Memory B cell (primary cell): ENCODE measurements around the gene CCDC27.
"Not testable (repeated sequence)": the region's sequence is repeated elsewhere in the genome, so short reads cannot be mapped to it uniquely, and the experiment has no call there.

Experiments used
- ATAC-seq: fragments of 150-1000 bp; cut with Tn5 transposase; 2 replicates; pipeline ENCODE4 v1.10.0; 2021; ENCODE audit warnings: low read depth, mild to moderate bottlenecking, moderate library complexity
- DNase-seq, 2 donors: peaks; one replicate each; pipeline ENCODE4 v3.0.0; 2022; ENCODE audit warnings: low spot score in 2 of 2
- H3K27ac Mint-ChIP-seq: one replicate; pipeline ENCODE4 v1.8.0; 2022; ENCODE audit warnings: mild to moderate bottlenecking, moderate library complexity, mixed read lengths
- H3K27me3 Mint-ChIP-seq: one replicate; pipeline ENCODE4 v1.8.0; 2022; ENCODE audit warnings: mixed read lengths
- H3K36me3 Mint-ChIP-seq: one replicate; pipeline ENCODE4 v1.8.0; 2022; ENCODE audit warnings: mild to moderate bottlenecking, mixed read lengths
- H3K4me1 Mint-ChIP-seq: one replicate; pipeline ENCODE4 v1.8.0; 2022; ENCODE audit warnings: mixed read lengths
- H3K4me3 Mint-ChIP-seq: one replicate; pipeline ENCODE4 v1.8.0; 2022; ENCODE audit warnings: mild to moderate bottlenecking, moderate library complexity, mixed read lengths
- H3K9me3 Mint-ChIP-seq: one replicate; pipeline ENCODE4 v1.8.0; 2022; ENCODE audit warnings: mixed read lengths

Gene CCDC27

DNA sequence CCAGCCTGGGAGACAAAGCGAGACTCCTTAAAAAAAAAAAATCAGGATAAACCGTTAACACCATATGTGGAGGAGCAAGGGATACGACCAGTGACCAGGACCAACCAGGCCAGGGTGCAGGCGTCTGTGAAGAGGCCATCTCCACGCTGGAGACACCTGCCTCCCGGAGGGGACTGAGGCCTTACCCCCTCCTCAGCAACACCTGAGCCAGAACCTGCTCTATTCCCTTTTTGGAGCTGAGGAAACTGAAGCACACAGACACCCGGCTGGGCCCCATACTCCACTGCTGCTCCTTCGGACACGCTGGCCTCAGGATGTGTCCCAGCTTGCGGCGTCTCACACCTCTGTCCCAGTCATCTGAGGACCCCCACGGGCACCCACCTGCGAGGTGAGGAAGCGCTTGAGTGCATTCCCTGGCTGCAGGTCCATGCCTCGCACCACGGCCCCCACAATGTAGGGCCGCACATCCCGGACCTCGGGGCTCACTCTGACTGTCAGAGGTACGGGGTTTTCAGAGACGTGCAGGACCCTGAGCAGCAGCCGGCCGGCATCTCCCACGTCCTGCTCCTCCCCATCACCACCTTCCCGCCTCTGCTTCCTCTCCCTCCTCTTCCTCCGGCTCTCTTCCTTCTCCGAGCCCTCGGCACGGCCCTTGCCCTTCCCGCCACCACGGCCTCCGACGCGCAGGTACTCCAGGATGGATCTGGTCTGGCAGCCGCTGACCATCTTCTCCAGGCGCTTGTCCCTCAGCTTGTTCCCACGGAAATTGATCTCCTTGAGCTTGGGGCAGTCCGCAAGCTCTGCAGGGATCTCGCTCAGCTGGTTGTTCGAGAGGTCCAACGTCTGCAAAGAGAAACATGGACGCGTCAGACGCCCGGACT is 34.5 kb downstream of the CCDC27 start:
- ATAC-seq (no peak), DNase-seq (no peak)
- no peak overlapping the region for H3K4me3 Mint-ChIP-seq
- H3K27ac Mint-ChIP-seq = no peak overlapping the region
- no peaks in the 10 kb centered on the region for H3K27me3 Mint-ChIP-seq
- no peaks in the 10 kb centered on the region for H3K9me3 Mint-ChIP-seq
- peaks cover 18% of the 10 kb centered on the region for H3K36me3 Mint-ChIP-seq
- peaks cover 9% of the 10 kb centered on the region for H3K4me1 Mint-ChIP-seq

DNA sequence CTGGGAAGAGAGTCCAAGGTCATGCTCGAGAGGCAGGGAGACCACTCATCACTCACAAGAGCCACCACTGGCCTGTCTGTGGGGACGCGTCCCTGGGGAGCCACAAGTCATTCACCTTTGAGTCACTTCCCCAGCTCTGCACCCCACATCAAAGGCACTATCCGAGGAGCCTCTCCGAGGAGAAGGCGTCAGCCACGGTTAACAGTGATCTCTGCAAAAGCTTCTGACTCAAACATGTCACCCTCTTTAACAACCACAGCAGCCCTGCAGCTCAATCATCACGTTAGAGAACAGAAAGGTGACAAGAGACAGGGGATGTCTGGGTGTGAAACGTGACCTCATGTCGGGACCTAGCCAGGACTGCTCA is 35.1 kb downstream of the CCDC27 start:
- H3K9me3 Mint-ChIP-seq = no peaks in the 10 kb centered on the region
- ATAC-seq (no peak), DNase-seq (no peak)
- peaks cover 9% of the 10 kb centered on the region for H3K4me1 Mint-ChIP-seq
- H3K36me3 Mint-ChIP-seq = peaks cover 15% of the 10 kb centered on the region
- H3K27ac Mint-ChIP-seq = no peak overlapping the region
- H3K4me3 Mint-ChIP-seq = no peak overlapping the region
- H3K27me3 Mint-ChIP-seq = no peaks in the 10 kb centered on the region

DNA sequence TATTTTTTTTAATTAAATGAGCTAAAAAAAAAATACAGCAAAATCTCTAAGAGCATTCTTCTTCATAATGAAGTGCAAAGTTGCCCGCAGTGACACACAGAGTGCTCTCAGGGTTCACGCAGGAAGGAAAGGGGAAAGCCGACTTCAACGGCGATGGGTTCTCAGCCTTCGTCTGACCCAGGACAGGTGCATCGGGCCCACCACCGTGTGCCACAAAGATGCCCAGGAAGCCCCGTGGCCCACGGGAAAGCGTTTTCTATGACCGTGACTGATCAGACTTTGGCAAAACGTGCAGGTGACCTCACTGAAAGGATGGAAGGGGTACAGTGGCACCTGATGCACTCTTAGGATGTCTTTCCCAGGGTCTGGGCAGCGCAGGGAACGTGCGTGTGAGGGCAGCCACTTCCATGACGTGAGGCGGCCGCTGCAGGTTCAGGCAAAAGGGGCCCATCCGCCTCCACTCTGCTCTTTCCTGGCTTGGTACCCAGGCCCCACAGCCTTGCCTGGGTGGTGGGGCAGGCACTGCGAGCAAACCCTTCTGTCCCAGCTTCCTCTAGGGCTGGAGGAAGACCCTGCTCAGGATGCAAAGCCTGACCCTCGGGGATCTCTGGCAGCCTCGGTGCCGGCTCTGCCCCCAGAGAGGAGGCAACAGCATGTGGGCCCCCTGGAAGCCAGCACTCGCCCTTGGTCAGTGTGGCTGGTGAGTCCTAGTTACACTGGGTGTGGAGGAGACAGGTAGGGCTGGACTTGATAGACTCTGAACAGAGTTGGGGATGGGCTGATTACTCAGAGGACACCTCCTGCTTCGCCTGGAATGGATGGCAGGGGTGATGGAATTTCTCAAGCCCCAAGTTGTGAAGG is 35.7 kb downstream of the CCDC27 start:
- Mint-ChIP-seq H3K27me3 (no peaks in the 10 kb centered on the region), H3K9me3 (no peaks in the 10 kb centered on the region), H3K27ac (no peak overlapping the region), H3K4me3 (no peak overlapping the region), H3K4me1 (peaks cover 9% of the 10 kb centered on the region), H3K36me3 (peaks cover 14% of the 10 kb centered on the region)
- DNase-seq (no peak), ATAC-seq (no peak)

DNA sequence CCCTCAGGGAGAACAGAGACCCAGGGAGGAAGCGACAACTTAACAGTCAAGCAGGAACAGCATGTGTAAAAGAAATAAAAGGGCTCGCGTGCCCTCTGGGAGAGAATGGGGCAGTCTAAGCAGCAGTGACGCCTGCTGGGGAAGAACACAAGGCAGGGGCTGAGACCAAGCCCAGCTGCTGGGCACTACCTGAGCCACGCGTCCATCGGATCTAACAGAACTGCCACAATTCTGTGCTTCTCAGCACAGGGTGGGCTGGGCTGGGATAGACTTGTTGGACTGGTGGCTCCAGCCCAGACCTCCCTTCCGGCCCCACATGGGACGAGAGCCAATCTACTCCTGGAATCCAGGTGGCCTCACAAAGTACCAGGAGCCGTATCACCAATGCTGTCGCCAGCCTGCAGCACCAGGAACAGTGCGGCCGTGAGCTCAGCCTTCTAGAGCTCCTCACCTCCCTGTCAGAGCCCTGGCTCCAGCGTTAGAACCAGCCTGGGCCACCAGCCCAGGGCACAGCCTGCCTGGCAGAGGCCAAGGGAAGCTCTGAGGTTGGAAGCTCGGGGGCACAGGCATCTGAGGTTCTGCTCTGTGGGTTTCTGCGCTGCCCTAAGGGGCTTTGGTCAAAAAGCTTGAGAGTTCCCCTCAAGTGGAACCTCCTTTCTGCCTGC is 36.6 kb downstream of the CCDC27 start:
- DNase-seq (no peak), ATAC-seq (no peak)
- Mint-ChIP-seq H3K36me3 (peaks cover 11% of the 10 kb centered on the region), H3K4me1 (peaks cover 11% of the 10 kb centered on the region), H3K27me3 (no peaks in the 10 kb centered on the region), H3K27ac (no peak overlapping the region), H3K4me3 (no peak overlapping the region), H3K9me3 (no peaks in the 10 kb centered on the region)

DNA sequence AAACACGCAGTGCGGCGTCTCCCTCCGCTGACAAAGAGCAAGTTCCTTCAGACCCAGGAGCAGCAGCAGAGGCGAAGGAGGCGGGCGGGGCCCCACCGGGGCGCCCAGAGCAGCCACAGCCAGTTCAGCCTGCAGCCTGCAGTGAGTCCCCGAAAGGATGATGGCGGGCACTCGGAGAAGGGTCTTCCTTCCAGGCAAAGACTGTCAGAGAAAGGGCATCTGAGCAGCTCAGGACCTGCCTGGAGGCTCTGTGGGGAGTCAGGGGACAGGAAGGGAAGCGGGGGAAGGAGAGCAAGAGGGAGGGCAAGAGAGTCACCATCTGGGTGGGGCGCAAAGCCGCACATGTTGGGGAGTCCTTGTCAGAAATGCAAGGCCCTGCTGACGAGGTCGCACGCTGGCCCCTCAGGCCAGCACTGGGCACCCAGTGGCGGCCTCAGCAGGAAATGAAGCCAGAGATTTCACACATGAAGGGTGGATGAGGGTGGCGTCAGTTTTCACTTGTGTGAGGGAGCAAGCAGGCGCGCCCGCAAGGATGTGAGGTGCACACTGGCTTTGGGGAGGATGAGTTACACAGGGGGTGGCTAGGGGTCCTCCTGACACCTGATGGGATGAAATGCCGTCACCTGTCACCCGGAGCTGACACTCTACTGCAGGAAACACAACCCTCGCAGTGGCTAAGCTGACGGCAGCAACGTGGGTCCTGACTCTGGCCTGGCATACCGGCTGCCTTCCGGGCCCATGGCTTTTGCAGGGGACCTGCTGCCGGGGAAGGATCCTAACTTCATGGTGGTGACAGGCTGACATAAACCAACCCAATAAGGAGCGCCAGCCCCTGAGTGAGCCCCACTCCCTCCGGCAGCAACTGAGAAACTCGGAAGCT is 37.4 kb downstream of the CCDC27 start:
- Mint-ChIP-seq H3K36me3 (peaks cover 11% of the 10 kb centered on the region), H3K4me3 (no peak overlapping the region), H3K27ac (no peak overlapping the region), H3K4me1 (peaks cover 15% of the 10 kb centered on the region), H3K27me3 (no peaks in the 10 kb centered on the region), H3K9me3 (no peaks in the 10 kb centered on the region)
- ATAC-seq = no peak
- no peak for DNase-seq

DNA sequence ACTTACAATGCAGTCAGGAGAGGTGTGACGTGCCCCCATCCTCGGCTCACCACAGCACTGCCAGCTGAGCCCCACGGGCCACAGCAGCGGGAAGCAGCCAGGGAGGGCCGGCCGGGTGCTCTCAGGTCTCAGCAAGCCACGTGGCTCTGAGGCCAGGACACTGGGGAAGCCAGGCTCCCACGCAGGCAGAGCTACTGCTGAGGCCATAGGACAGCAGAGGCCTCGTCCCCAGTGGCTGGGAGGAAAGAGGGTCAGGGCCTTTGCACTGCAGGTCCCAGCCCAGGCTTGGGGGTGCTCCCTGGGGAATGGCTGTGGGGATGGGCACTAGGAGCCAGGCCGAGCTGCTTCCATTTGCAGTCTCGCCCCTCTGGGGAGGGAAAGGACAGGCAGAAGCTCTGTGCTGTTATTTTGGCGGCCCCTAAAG is 38.3 kb downstream of the CCDC27 start:
- Mint-ChIP-seq H3K27ac (no peak overlapping the region), H3K4me3 (no peak overlapping the region), H3K4me1 (peaks cover 18% of the 10 kb centered on the region), H3K27me3 (no peaks in the 10 kb centered on the region), H3K36me3 (peaks cover 7% of the 10 kb centered on the region), H3K9me3 (no peaks in the 10 kb centered on the region)
- ATAC-seq = no peak
- DNase-seq = no peak

DNA sequence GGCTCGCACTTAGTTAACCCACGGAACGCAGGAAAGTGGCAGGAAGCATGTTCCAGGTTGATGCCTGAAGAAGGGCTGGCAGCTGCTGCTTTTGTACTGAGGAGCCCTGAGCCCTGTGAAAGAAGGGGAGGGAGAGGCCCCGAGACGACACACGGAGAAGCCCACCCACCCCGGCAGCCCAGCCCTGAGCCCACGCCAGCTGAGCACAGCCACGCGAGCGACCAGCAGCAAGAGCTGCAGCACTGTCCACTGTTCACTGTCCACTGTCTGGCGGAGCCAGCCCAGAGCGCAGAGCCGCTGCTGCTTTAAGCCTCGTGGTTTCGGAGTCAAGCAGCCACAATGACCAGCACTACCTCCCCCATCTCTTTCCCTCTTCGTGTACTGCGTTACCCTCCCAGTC is 38.7 kb downstream of the CCDC27 start:
- Mint-ChIP-seq H3K36me3 (peaks cover 6% of the 10 kb centered on the region), H3K4me1 (peaks cover 18% of the 10 kb centered on the region), H3K9me3 (no peaks in the 10 kb centered on the region), H3K4me3 (no peak overlapping the region), H3K27me3 (no peaks in the 10 kb centered on the region), H3K27ac (no peak overlapping the region)
- ATAC-seq (no peak), DNase-seq (no peak)

DNA sequence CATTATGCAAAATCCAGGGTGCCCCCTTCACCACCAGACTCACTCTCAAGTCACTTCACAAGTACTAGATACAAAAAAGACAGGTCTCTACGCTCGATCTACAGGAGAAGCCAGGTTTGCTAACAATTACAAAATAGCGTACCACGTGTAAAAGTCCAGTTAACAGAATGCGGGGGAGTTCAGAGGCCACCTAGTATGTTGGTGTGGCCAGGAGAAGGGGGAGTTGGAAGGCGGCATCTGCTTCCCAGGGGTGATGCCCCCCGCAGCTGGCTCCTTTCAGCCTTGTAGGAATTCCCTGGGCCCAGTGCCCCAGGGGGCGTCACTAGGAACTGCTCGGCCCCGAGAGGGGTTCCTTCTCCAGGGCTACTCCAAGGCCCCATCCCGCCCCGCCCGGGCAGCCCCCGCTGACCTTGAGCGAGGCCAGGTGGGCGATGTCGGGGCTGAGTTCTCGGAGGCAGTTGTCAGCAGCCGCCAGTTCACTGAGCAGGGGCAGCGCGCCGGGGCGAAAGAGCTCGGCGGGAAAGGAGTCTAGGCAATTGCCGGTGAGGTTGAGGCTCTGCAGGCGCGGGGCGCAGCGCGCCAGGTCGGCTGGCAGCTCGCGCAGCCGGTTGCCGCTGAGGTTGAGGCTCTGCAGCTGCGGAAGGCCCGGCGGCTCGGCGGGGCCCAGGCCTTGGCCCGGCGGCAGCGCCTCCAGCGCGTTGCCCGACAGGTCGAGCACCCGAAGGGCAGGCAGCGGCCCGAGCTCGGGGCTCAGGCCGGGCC is 43.4 kb downstream of the CCDC27 start:
- Mint-ChIP-seq H3K9me3 (peaks cover 3% of the 10 kb centered on the region), H3K4me1 (peaks cover 18% of the 10 kb centered on the region), H3K4me3 (peak overlapping the region; percentile 81), H3K27ac (no peak overlapping the region), H3K36me3 (peaks cover 5% of the 10 kb centered on the region), H3K27me3 (peaks cover 4% of the 10 kb centered on the region)
- DNase-seq = no peak
- ATAC-seq = no peak

- Mint-ChIP-seq H3K4me3 (peak within 1 kb of the TSS; percentile 97), H3K36me3 (peaks cover 5% of the 10 kb centered on the region), H3K27me3 (peaks cover 4% of the 10 kb centered on the region), H3K9me3 (peaks cover 3% of the 10 kb centered on the region), H3K27ac (peak within 1 kb of the TSS; percentile 91), H3K4me1 (peaks cover 22% of the 10 kb centered on the region)
- ATAC-seq = peak; percentile 100
- peak; percentile 90 for DNase-seq
Measured at GRCh38 chr1:3796215-3797061, 44.2 kb downstream of the CCDC27 start, which contains the start of gene LRRC47. Gene LRRC47, minus strand, starts transcription at chr1:3796498. Its CDS starts 22 bp downstream, at chr1:3796476.

GRCh38 chr1:3799976-3800685 is 47.9 kb downstream of the CCDC27 start:
- Mint-ChIP-seq H3K4me3 (no peak overlapping the region), H3K27ac (no peak overlapping the region), H3K36me3 (peaks cover 5% of the 10 kb centered on the region), H3K27me3 (peaks cover 4% of the 10 kb centered on the region), H3K4me1 (peaks cover 19% of the 10 kb centered on the region), H3K9me3 (peaks cover 3% of the 10 kb centered on the region)
- no peak for ATAC-seq
- no peak for DNase-seq

- H3K4me3 Mint-ChIP-seq, ATAC-seq, DNase-seq, H3K9me3 Mint-ChIP-seq, H3K36me3 Mint-ChIP-seq, H3K27ac Mint-ChIP-seq, H3K27me3 Mint-ChIP-seq: not testable (repeated sequence)
- peaks cover 16% of the 10 kb centered on the region for H3K4me1 Mint-ChIP-seq
Measured at GRCh38 chr1:3800795-3801194, 48.5 kb downstream of the CCDC27 start.
